Measurements from ENCODE around the gene SPTBN4.

SPTBN4 gene

GRCh38 chr19:40603071-40603388 is 136.2 kb downstream of the SPTBN4 start:
- DNase-seq (ENCODE audit: low read depth in 2 of 2) = no peak

DNA sequence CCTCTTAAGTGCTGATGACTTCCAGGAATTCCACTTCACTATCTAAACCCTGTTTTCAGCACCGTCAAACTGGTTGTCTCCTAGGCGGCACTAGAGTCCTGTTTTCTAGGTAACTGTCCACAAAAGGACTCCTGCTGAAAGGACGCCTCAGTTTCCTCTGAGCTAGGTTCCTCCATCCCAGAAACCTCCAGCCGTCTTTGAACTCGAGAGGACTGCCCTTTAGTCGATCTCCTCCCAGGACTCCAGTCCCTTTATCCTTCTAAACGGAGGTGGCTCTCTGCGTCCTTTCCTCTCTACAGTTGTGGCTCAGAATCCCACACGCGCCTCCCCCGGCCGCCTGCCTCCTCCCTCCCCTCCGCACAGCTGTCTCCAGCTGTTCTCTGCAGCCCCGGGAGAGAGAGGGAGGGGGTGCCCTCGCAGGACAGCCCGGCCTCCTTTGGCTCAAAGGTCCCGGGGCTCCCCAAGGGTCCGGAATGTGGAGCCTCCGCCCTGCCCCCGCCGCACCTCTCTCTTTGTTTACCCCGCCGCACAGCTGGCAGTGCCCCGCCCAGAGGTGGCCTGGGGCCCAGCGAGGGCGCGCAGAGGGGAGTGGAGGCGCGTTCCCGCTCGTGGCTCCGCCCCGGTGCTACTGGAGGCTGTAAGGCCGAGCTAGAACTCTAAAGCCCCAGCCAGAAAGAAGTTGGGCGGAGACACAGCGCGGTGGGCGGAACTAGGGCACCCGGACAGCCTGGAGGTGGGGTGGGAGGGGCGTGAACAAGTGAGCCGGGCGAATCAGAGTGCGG is 136.8 kb downstream of the SPTBN4 start:
- DNase-seq (ENCODE audit: low read depth in 2 of 2) = peak; percentile 90 to 95

- DNase-seq (ENCODE audit: low read depth in 2 of 2) = no peak
Observed at GRCh38 chr19:40604171-40604646, 137.4 kb downstream of the SPTBN4 start.

GRCh38 chr19:40604647-40605215 is 137.9 kb downstream of the SPTBN4 start:
- no peak for DNase-seq (ENCODE audit: low read depth in 2 of 2)

DNA sequence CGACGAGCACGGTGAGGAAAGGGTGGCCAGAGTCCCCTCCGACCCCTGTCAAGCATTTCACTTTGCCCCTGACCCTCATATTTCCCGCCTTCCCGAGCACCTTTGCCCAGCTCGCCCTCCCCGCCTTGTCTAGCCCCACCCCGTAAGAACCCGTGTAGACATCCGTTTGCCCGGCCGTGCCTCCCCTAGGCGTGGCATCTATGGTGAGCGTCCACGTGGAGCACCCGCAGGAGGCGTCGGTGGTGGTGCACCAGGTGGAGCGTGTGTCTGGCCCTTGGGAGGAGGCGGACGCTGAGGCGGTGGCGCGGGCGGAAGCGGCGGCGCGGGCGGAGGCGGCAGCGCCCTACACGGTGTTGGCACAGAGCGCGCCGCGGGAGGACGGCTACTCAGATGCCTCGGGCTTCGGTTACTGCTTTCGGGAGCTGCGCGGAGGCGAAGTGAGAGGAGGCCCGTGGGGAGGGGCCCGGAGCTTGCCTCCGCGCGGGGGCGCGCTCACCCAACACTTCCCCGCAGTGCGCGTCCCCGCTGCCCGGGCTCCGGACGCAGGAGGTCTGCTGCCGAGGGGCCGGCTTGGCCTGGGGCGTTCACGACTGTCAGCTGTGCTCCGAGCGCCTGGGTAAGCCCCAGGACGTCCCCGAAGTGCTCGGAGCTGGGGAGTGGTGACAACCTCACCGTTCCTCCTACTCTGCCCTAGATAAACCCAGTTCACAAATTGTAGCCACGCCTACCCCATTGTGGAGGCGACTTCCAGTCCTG is 138.6 kb downstream of the SPTBN4 start:
- DNase-seq (ENCODE audit: low read depth in 2 of 2) = peak; percentile 65 to 78

DNA sequence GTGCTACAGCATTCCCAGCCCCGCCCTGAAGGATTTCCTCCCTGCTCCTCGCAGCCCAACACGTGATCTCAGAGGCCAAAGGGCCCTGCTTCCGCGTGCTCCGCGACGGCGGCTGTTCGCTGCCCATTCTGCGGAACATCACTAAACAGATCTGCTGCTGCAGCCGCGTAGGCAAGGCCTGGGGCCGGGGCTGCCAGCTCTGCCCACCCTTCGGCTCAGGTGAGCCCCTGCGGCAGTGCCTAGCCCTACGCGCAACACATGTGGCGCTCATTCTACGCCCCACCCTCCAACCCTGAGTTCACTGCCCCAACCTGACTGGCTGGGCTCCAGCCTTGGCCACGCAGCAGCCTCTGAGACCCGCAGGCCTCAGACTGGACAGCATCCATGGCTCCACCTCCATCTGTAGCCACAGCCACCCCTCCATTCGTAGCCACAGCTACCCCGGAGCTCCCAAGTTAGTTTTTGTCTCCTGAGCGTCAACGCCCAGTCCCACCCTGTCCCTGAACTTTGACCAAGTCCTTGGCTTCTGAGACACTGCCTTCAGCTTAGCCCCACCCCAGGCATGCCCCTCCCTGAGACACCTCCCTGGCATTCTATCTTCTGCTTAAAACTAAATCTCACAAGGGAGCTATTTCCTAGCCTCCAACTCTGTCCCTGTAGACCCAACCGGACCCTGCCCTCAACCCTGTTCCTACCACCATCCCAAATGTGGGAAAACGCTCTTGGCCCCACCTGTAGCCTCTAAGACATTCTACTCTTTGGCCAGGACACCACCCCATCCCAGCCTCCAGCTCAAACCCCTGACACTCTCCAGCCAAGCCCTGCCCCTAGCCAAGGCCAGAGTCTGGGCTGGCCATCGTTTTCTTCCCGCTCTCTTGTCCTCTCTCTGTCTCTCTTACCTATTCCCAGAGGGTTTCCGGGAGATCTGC is 140.8 kb downstream of the SPTBN4 start:
- DNase-seq (ENCODE audit: low read depth in 2 of 2) = no peak

DNA sequence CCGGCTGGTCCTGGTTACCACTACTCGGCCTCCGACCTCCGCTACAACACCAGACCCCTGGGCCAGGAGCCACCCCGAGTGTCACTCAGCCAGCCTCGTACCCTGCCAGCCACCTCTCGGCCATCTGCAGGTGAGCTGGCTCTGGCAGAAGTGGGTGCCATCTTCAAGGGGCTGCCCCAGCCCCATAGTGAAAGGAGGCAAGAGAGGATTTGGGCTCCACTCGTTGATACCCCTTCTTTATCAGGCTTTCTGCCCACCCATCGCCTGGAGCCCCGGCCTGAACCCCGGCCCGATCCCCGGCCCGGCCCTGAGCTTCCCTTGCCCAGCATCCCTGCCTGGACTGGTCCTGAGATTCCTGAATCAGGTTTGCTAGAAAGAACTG is 141.4 kb downstream of the SPTBN4 start:
- no peak for DNase-seq (ENCODE audit: low read depth in 2 of 2)

GRCh38 chr19:40608957-40609356 is 142.2 kb downstream of the SPTBN4 start:
- no peak for DNase-seq (ENCODE audit: low read depth in 2 of 2)

DNA sequence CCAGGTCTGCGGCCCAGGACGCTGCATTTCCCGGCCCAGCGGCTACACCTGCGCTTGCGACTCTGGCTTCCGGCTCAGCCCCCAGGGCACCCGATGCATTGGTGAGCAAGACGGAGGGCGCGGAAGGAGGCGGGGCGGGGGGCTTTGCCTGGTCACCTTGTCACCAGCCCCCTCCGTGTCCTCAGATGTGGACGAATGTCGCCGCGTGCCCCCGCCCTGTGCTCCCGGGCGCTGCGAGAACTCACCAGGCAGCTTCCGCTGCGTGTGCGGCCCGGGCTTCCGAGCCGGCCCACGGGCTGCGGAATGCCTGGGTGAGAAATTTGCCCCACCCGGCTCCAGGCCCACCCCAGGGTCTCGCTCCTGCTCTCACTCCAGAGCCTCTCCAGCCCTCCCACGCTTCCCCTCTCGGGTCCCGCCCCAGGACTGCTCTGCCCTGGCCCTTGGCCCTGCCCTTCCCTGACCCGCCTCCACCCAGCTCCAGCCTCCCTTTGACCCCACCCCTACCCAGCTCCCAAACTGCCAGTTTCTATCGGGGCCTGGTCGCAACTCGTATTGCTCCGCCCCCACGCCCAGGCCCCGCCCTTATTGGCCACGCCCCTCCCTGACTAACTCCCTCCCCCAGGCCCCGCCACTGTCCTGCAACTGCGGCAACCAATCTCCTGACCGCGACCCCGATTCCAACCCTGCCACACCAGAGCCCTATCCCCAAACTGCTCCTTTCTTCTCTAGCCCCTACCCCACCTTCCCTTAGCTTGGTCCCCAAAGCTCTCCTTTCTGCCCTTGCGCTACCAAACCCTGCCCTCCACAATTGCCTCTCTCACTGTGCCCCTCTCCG is 143.0 kb downstream of the SPTBN4 start:
- DNase-seq (ENCODE audit: low read depth in 2 of 2) = peak; percentile 75 to 82

- DNase-seq (ENCODE audit: low read depth in 2 of 2) = no peak
Observed at GRCh38 chr19:40610396-40611064, 143.7 kb downstream of the SPTBN4 start.

GRCh38 chr19:40611096-40611495 is 144.3 kb downstream of the SPTBN4 start:
- DNase-seq (ENCODE audit: low read depth in 2 of 2) = no peak

GRCh38 chr19:40611900-40612698 is 145.3 kb downstream of the SPTBN4 start:
- no peak for DNase-seq (ENCODE audit: low read depth in 2 of 2)

DNA sequence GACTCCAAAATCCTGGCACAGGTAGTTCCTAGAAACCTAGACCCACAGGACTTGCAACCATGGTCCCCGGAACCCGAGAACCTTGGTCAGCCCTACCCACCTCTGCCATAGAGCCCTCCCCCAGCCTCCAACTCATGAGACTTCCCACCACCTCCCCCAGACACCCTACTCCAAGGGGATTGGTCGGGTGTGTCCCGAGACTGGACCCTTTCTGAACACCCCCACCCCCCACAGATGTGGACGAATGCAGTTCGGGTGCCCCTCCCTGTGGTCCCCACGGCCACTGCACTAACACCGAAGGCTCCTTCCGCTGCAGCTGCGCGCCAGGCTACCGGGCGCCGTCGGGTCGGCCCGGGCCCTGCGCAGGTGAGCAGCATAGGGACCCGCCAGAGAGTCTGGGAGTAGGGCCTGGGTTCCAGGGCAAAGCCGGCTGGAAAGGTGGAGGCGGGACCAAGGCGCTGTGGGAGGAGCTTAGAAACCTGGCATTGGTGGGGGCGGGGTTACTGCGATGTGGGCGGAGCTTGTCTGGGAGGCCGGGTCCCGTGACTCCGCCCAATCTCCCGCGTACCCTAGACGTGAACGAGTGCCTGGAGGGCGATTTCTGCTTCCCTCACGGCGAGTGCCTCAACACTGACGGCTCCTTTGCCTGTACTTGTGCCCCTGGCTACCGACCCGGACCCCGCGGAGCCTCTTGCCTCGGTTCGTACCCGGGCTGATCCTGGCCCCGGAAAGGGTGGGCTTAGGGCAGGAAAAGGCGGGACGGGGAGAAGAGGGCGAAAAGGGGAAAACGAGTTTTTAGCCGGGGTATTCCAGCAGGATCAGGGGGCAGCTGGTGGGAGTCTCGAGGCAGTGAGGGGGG is 146.3 kb downstream of the SPTBN4 start:
- peak; percentile 61 to 63 for DNase-seq (ENCODE audit: low read depth in 2 of 2)

DNA sequence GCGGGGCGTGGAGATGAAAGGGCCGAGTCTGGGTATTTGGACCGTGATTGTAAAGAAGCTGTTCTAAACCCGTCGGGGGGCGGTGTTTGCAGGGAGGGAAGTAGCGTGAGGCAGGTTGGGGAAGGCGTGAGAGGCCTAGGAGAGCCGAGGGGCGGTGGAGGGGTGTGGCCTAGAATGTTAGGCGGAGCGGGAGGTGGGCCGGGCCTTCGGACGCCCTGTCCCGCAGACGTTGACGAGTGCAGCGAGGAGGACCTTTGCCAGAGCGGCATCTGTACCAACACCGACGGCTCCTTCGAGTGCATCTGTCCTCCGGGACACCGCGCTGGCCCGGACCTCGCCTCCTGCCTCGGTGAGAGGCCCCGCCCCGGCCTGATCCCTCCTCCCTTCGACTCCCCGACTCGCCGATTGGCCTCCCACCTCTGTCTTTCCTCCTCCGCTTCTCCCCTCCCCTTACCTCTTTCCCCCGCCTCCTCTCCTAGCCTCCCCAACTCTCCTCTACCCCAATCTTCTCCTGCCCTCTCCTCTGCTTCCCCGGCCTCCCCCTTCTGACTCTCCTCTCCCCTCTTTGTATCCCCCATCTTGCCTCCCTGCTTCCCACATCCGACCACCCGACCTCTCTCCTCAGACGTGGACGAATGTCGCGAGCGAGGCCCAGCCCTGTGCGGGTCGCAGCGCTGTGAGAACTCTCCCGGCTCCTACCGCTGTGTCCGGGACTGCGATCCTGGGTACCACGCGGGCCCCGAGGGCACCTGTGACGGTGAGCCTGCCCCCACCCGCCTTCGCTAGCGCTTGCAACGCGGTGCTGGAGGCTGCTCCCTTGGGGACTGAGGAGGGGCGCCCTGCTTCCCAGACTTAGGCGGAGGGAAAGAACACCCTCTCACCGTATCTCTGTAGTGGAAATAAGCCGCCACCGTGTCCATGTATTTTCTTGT is 147.2 kb downstream of the SPTBN4 start:
- DNase-seq (ENCODE audit: low read depth in 2 of 2) = peak; percentile 75 to 82

- peak; percentile 86 to 94 for DNase-seq (ENCODE audit: low read depth in 2 of 2)
Observed at GRCh38 chr19:40614622-40615411, 148.0 kb downstream of the SPTBN4 start.

DNA sequence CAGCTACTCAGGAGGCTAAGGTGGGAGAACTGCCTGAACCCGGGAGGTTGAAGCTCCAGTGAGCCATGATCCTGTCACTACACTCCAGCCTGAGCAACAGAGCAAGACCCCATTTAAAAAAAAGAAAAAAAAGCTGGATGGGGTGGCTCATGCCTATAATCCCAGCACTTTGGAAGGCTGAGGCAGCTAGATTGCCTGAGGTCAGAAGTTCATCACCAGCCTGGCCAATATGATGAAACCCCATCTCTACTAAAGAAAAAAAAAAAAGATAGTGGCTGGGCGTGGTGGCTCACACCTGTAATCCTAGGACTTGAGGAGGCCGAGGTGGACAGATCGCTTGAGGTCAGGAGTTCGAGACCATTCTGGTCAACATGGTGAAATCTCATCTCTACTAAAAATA is 149.4 kb downstream of the SPTBN4 start:
- no peak for DNase-seq (ENCODE audit: low read depth in 2 of 2)

DNA sequence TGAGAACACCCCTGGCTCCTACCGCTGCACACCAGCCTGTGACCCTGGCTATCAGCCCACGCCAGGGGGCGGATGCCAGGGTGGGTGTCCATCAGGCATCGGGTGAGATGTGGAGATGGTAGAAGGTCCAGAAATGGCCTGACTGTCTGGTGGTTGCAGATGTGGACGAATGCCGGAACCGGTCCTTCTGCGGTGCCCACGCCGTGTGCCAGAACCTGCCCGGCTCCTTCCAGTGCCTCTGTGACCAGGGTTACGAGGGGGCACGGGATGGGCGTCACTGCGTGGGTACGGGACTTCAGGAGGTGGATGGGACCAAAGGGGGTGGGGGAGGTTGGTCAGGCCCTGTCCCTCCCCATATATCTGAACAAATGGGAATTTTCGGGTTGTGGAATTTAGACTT is 150.1 kb downstream of the SPTBN4 start:
- DNase-seq (ENCODE audit: low read depth in 2 of 2) = no peak
